Prostate gland (tissue), 2 donors: Measurements from ENCODE around the gene CEP126. TPM values are rescaled to one million over a fixed set of nuclear protein-coding genes. Genes with fewer than 3 reads are reported as not detected.

ENCODE experiments used
- DNase-seq: peaks from one replicate; pipeline ENCODE4 v3.0.0-alpha.2; 2019; ENCODE audit warnings: low spot score
- H3K27ac ChIP-seq, 2 donors: fragments of 200-600 bp; sonication (generic); 2 replicates each; pipeline ENCODE4 v1.5.1; 2017 to 2019
- H3K27me3 ChIP-seq: fragments of 200-600 bp; sonication (generic); replicated peaks from 2 replicates; pipeline ENCODE4 v1.5.1; 2019; ENCODE audit not compliant: insufficient read depth
- H3K36me3 ChIP-seq, 2 donors: fragments of 200-600 bp; sonication (generic); 1 replicate in 1 of 2; 2 replicates in 1 of 2; pipeline versions ENCODE4 v1.5.1 to v1.8.1; 2017 to 2019
- H3K4me1 ChIP-seq: fragments of 200-600 bp; sonication (generic); replicated peaks from 2 replicates; pipeline ENCODE4 v1.5.1; 2019
- H3K4me3 ChIP-seq, 2 donors: fragments of 200-600 bp; sonication (generic); 2 replicates each; pipeline ENCODE4 v1.5.1; 2017 to 2019
- H3K9me3 ChIP-seq: fragments of 200-600 bp; sonication (generic); 2 replicates; pipeline ENCODE4 v1.5.1; 2017
- POLR2A ChIP-seq: fragments of 450-650 bp; IDR thresholded peaks from one replicate; pipeline ENCODE4 v1.6.1; 2016; ENCODE audit warnings: antibody characterized with exemption, mild to moderate bottlenecking
- POLR2AphosphoS5 ChIP-seq: sonication (generic); formaldehyde crosslinking; IDR thresholded peaks from one replicate; pipeline ENCODE4 v1.6.1; 2017; ENCODE audit warnings: antibody characterized with exemption
- WGBS: methylation state at CpG from one replicate; pipeline ENCODE4 v1.1.5; 2018; 5-methylcytosine and 5-hydroxymethylcytosine counted together
- intact Hi-C: fragments of 100-400 bp; cut with DNase I; formaldehyde crosslinking; loops from one replicate; pipeline ENCODE4 v1.14.2; 2022
- total RNA-seq, 2 donors: library from RNA; depleted of rRNA; stranded (reverse); fragments of >200 nt; gene quantifications; one replicate each; pipeline ENCODE4 v1.1.0, GENCODE V29; 2016
- TF ChIP-seq, protein P1 (sequence below), 4 experiments: fragments of 200-600 bp in 2 of 4; fragments of 450-650 bp in 2 of 4; sonication (generic) in 2 of 4; IDR thresholded peaks; 1 replicate in 3 of 4; 2 replicates in 1 of 4; pipeline ENCODE4 v1.5.1; 2016 to 2019; ENCODE audit warnings: antibody characterized with exemption in 4 of 4, mild to moderate bottlenecking in 2 of 4, moderate library complexity in 2 of 4

The CEP126 gene
- total RNA-seq, 2 donors from 2014 or later = 2.0 to 15.2 TPM

DNA sequence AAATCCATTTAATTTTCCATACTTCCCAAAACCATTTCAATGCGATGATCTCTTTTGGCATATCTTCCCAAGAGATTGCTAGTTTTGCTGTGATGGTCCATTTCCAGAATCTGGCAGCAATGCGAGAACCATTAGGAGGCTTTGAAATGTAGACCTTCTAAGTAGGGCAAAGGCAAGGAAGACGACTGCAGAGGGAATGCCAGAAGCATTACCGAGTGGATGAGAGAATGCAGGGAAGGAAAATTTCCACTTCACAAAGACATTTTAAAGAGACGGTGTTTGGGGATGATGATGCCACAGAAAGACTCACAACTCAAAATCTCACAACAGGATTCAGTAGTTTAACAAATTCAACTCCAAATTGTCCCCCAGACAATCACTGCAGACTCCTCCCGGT lies 471 bp upstream of the CEP126 start:
- no peak for DNase-seq
- no peak for TF ChIP-seq POLR2A
- TF ChIP-seq, protein P1, sequence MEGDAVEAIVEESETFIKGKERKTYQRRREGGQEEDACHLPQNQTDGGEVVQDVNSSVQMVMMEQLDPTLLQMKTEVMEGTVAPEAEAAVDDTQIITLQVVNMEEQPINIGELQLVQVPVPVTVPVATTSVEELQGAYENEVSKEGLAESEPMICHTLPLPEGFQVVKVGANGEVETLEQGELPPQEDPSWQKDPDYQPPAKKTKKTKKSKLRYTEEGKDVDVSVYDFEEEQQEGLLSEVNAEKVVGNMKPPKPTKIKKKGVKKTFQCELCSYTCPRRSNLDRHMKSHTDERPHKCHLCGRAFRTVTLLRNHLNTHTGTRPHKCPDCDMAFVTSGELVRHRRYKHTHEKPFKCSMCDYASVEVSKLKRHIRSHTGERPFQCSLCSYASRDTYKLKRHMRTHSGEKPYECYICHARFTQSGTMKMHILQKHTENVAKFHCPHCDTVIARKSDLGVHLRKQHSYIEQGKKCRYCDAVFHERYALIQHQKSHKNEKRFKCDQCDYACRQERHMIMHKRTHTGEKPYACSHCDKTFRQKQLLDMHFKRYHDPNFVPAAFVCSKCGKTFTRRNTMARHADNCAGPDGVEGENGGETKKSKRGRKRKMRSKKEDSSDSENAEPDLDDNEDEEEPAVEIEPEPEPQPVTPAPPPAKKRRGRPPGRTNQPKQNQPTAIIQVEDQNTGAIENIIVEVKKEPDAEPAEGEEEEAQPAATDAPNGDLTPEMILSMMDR (IDR thresholded peaks at IDR 0.05) = no peak
- no peak for TF ChIP-seq POLR2AphosphoS5
- intact Hi-C loops = loop anchor here (10.0 kb wide), 1 partner anchor 360 kb away; no protein-coding TSS in a partner anchor
- Histone ChIP-seq H3K27me3 (no peaks in the 10 kb centered on the region), H3K4me3 (peak overlapping the region; percentile 60 to 76), H3K4me1 (no peaks in the 10 kb centered on the region), H3K36me3 (no peaks in the 10 kb centered on the region), H3K9me3 (no peaks in the 10 kb centered on the region), H3K27ac (peak overlapping the region; percentile 68 to 81)
- 9% methylated on average over 6 of the region's 6 CpGs for WGBS

GRCh38 chr11:101915791-101916291 lies 1.0 kb downstream of the CEP126 start:
- intact Hi-C loops = loop anchor here (5.0 to 10.0 kb wide), 2 partner anchors 54 to 359 kb away; no protein-coding TSS in a partner anchor
- H3K27ac ChIP-seq = peak overlapping the region; percentile 68 to 81
- H3K4me1 ChIP-seq = no peaks in the 10 kb centered on the region
- TF ChIP-seq, protein P1 (IDR thresholded peaks at IDR 0.05) = no peak
- TF ChIP-seq POLR2AphosphoS5 (no peak), POLR2A (no peak)
- no peaks in the 10 kb centered on the region for H3K36me3 ChIP-seq
- H3K4me3 ChIP-seq = peak overlapping the region; percentile 60 to 76
- WGBS = 7% methylated on average over 4 of the region's 4 CpGs
- no peaks in the 10 kb centered on the region for H3K9me3 ChIP-seq
- no peaks in the 10 kb centered on the region for H3K27me3 ChIP-seq
- no peak for DNase-seq

DNA sequence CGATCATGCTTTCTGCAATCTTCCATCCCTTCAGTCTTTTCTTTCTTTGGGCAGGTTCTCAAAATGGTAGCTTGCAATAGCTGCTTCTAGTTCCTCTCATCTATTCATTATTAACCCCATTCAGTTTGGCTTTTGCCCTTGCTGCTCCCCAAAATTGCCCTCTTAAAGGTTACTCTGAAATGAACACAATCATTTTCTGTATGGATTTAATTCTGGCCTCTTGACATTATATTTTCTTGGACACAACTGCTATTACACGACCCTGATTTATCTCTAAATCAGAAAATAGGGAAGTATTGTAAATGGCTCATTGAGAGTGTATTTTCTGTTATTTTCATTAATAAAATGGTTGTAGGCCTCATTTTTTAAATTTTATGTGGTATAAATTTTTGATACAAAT lies 1.6 kb downstream of the CEP126 start, which contains the start of gene ANGPTL5:
ANGPTL5 (minus strand) TSS at position 101 of the 400 bp plus-strand sequence. CDS start 8,613 bp downstream, outside the sequence.
- Histone ChIP-seq H3K9me3 (no peaks in the 10 kb centered on the region), H3K4me3 (peak within 1 kb of the TSS; percentile 60 to 76), H3K27me3 (no peaks in the 10 kb centered on the region), H3K27ac (peak within 1 kb of the TSS; percentile 68 to 81), H3K36me3 (no peaks in the 10 kb centered on the region), H3K4me1 (no peaks in the 10 kb centered on the region)
- 69% methylated on average over 2 of the region's 2 CpGs for WGBS
- no peak for DNase-seq
- TF ChIP-seq, protein P1 (IDR thresholded peaks at IDR 0.05) = no peak
- TF ChIP-seq POLR2A (no peak), POLR2AphosphoS5 (no peak)
- intact Hi-C loops = loop anchor here (5.0 to 10.0 kb wide), 2 partner anchors 54 to 358 kb away; no protein-coding TSS in a partner anchor

GRCh38 chr11:101917226-101917625 lies 2.4 kb downstream of the CEP126 start:
- Histone ChIP-seq H3K27me3 (no peaks in the 10 kb centered on the region), H3K36me3 (no peaks in the 10 kb centered on the region), H3K4me1 (no peaks in the 10 kb centered on the region), H3K4me3 (no peak overlapping the region), H3K27ac (no peak overlapping the region), H3K9me3 (no peaks in the 10 kb centered on the region)
- TF ChIP-seq POLR2AphosphoS5 (no peak), POLR2A (no peak)
- TF ChIP-seq, protein P1 (IDR thresholded peaks at IDR 0.05) = no peak
- DNase-seq = no peak
- intact Hi-C loops = loop anchor here (5.0 to 10.0 kb wide), 2 partner anchors 55 to 358 kb away; no protein-coding TSS in a partner anchor

GRCh38 chr11:101920992-101921391 lies 6.2 kb downstream of the CEP126 start:
- intact Hi-C loops = no loop called here
- WGBS = 93% methylated on average over 1 of the region's 1 CpG
- DNase-seq = no peak
- Histone ChIP-seq H3K9me3 (no peaks in the 10 kb centered on the region), H3K4me1 (no peaks in the 10 kb centered on the region), H3K27ac (no peak overlapping the region), H3K36me3 (no peaks in the 10 kb centered on the region), H3K4me3 (no peak overlapping the region), H3K27me3 (no peaks in the 10 kb centered on the region)
- TF ChIP-seq POLR2A (no peak), POLR2AphosphoS5 (no peak)
- TF ChIP-seq, protein P1 (IDR thresholded peaks at IDR 0.05) = no peak
